Stimulated activated CD4-positive, alpha-beta T cell treated with anti-CD3 and anti-CD28 coated beads, TNF-alpha, amount 100 ng/mL, for 1 hour (primary cell): ENCODE data around the gene ZNF592.

Experiments used
- DNase-seq, 3 donors: peaks; one replicate each; pipeline ENCODE4 v3.0.0-alpha.2; 2020; ENCODE audit warnings: low read depth in 3 of 3, low spot score in 1 of 3

Gene ZNF592

GRCh38 chr15:84773716-84774115, 25.3 kb downstream of the ZNF592 start:
- DNase-seq = no peak

GRCh38 chr15:84775867-84776449, 27.6 kb downstream of the ZNF592 start:
- no peak for DNase-seq

GRCh38 chr15:84778194-84778593, 29.8 kb downstream of the ZNF592 start:
- DNase-seq = no peak

- no peak for DNase-seq
Observed at GRCh38 chr15:84780492-84780891, 32.1 kb downstream of the ZNF592 start.

GRCh38 chr15:84781495-84781894, 33.1 kb downstream of the ZNF592 start:
- DNase-seq = no peak

- DNase-seq = no peak
Observed at GRCh38 chr15:84782346-84782745, 34.0 kb downstream of the ZNF592 start.

- DNase-seq = no peak
Observed at GRCh38 chr15:84783493-84784251, 35.3 kb downstream of the ZNF592 start.

GRCh38 chr15:84784262-84784661, 35.9 kb downstream of the ZNF592 start:
- DNase-seq = no peak

GRCh38 chr15:84785053-84785452, 36.7 kb downstream of the ZNF592 start:
- DNase-seq = no peak

GRCh38 chr15:84788500-84788899, 40.1 kb downstream of the ZNF592 start:
- DNase-seq = no peak

- DNase-seq = no peak
Observed at GRCh38 chr15:84789762-84790161, 41.4 kb downstream of the ZNF592 start.

- DNase-seq = no peak
Observed at GRCh38 chr15:84790676-84791075, 42.3 kb downstream of the ZNF592 start.

- DNase-seq = no peak
Observed at GRCh38 chr15:84791763-84792162, 43.4 kb downstream of the ZNF592 start.

- no peak for DNase-seq
Observed at GRCh38 chr15:84793431-84794161, 45.2 kb downstream of the ZNF592 start.

- no peak for DNase-seq
Observed at GRCh38 chr15:84794162-84794547, 45.8 kb downstream of the ZNF592 start.

GRCh38 chr15:84795186-84795585, 46.8 kb downstream of the ZNF592 start:
- no peak for DNase-seq

- no peak for DNase-seq
Observed at GRCh38 chr15:84797212-84797611, 48.8 kb downstream of the ZNF592 start.

GRCh38 chr15:84797801-84798200, 49.4 kb downstream of the ZNF592 start:
- no peak for DNase-seq

GRCh38 chr15:84798436-84798946, 50.1 kb downstream of the ZNF592 start:
- DNase-seq = no peak

GRCh38 chr15:84799511-84800187, 51.3 kb downstream of the ZNF592 start:
- no peak for DNase-seq

GRCh38 chr15:84800365-84800806, 52.0 kb downstream of the ZNF592 start:
- DNase-seq = no peak
